ENCODE results near the gene NFAM1.
A peak's percentile ranks its signal among the peaks of the same experiment; 100 is the strongest.

The NFAM1 gene

GRCh38 chr22:42439021-42439567, 6.9 kb upstream of the NFAM1 start:
- no peak for DNase-seq

- DNase-seq: no peak
Measured at GRCh38 chr22:42438293-42438650, 6.1 kb upstream of the NFAM1 start.

GRCh38 chr22:42437488-42438292, 5.5 kb upstream of the NFAM1 start:
- DNase-seq: peak; percentile 77

GRCh38 chr22:42436404-42436803, 4.2 kb upstream of the NFAM1 start:
- DNase-seq: no peak

- no peak for DNase-seq
Measured at GRCh38 chr22:42434748-42435425, 2.7 kb upstream of the NFAM1 start.

GRCh38 chr22:42433754-42434682, 1.8 kb upstream of the NFAM1 start:
- no peak for DNase-seq

GRCh38 chr22:42432818-42433217, 615 bp upstream of the NFAM1 start:
- no peak for DNase-seq

- DNase-seq: no peak
Measured at GRCh38 chr22:42431401-42432019, 693 bp downstream of the NFAM1 start.

- no peak for DNase-seq
Measured at GRCh38 chr22:42430528-42431125, 1.6 kb downstream of the NFAM1 start.

- DNase-seq: no peak
Measured at GRCh38 chr22:42428760-42429159, 3.4 kb downstream of the NFAM1 start.

GRCh38 chr22:42428025-42428424, 4.2 kb downstream of the NFAM1 start:
- no peak for DNase-seq

GRCh38 chr22:42427167-42427566, 5.0 kb downstream of the NFAM1 start:
- no peak for DNase-seq

- DNase-seq: no peak
Measured at GRCh38 chr22:42425989-42426355, 6.2 kb downstream of the NFAM1 start.

- DNase-seq: no peak
Measured at GRCh38 chr22:42425337-42425988, 6.7 kb downstream of the NFAM1 start.

- DNase-seq: no peak
Measured at GRCh38 chr22:42419243-42419881, 12.8 kb downstream of the NFAM1 start.

- DNase-seq: no peak
Measured at GRCh38 chr22:42418811-42419242, 13.4 kb downstream of the NFAM1 start.

- no peak for DNase-seq
Measured at GRCh38 chr22:42417645-42418305, 14.4 kb downstream of the NFAM1 start.

- no peak for DNase-seq
Measured at GRCh38 chr22:42416671-42417230, 15.5 kb downstream of the NFAM1 start.

- DNase-seq: no peak
Measured at GRCh38 chr22:42414565-42415303, 17.5 kb downstream of the NFAM1 start.

GRCh38 chr22:42414021-42414420, 18.2 kb downstream of the NFAM1 start:
- DNase-seq: no peak

Measured in stimulated activated naive CD4-positive, alpha-beta T cell treated with Interleukin-2 at 50 U/mL for 16 hours (primary cell).